ENCODE results near the gene SZT2. TPM values are rescaled to one million over a fixed set of nuclear protein-coding genes. Genes with fewer than 3 reads are reported as not detected.

The SZT2 gene
- total RNA-seq, 1 donor from 2014 or later = 17.0 TPM

DNA sequence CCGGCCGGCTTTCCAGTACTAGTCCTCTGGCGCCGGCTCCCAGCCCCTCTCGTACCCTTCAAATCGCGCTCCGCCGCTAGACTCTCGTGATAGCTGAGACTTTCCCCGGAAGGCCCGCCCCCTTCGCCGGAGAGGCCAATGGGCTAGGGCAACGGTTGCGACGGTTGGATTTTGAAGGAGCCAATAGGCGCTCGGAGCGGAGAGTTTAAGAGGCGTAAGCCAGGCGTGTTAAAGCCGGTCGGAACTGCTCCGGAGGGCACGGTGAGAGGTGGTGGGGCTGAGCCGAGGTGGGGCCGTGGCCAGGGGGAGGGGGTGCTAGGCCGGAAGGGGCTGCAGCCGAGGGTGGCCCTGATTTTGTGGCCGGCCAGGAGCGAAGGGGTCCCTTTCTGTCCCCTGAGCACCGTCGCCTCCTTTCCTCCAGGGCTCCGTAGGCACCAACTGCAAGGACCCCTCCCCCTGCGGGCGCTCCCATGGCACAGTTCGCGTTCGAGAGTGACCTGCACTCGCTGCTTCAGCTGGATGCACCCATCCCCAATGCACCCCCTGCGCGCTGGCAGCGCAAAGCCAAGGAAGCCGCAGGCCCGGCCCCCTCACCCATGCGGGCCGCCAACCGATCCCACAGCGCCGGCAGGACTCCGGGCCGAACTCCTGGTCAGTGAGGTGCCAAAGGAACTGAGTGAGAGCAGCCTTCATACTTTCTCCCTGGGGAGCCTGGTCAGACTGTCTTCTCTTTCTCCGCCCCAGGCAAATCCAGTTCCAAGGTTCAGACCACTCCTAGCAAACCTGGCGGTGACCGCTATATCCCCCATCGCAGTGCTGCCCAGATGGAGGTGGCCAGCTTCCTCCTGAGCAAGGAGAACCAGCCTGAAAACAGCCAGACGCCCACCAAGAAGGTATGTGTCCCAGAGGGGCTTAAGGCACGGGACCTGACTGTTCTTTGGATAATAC, 30.7 kb upstream of the SZT2 start, which contains the start of gene CDC20:
Gene CDC20, plus strand, starts transcription at position 236 of the 948 bp plus-strand sequence. Its CDS starts 235 bp downstream, at position 471.
- no peaks in the 10 kb centered on the region for H3K36me3 ChIP-seq (ENCODE audit: control insufficient read depth, insufficient read depth, low read length)
- peak within 1 kb of the TSS; percentile 64 for H3K4me3 ChIP-seq (ENCODE audit: low read depth, low read length)
- DNase-seq (ENCODE audit: low read depth) = peak; percentile 69
- TF ChIP-seq, protein P1, sequence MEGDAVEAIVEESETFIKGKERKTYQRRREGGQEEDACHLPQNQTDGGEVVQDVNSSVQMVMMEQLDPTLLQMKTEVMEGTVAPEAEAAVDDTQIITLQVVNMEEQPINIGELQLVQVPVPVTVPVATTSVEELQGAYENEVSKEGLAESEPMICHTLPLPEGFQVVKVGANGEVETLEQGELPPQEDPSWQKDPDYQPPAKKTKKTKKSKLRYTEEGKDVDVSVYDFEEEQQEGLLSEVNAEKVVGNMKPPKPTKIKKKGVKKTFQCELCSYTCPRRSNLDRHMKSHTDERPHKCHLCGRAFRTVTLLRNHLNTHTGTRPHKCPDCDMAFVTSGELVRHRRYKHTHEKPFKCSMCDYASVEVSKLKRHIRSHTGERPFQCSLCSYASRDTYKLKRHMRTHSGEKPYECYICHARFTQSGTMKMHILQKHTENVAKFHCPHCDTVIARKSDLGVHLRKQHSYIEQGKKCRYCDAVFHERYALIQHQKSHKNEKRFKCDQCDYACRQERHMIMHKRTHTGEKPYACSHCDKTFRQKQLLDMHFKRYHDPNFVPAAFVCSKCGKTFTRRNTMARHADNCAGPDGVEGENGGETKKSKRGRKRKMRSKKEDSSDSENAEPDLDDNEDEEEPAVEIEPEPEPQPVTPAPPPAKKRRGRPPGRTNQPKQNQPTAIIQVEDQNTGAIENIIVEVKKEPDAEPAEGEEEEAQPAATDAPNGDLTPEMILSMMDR (IDR thresholded peaks at IDR 0.05; ENCODE audit: insufficient read depth, low read length, poor library complexity, severe bottlenecking) = no peak
- no peaks in the 10 kb centered on the region for H3K27me3 ChIP-seq (ENCODE audit: control insufficient read depth, insufficient read depth, low read length)

DNA sequence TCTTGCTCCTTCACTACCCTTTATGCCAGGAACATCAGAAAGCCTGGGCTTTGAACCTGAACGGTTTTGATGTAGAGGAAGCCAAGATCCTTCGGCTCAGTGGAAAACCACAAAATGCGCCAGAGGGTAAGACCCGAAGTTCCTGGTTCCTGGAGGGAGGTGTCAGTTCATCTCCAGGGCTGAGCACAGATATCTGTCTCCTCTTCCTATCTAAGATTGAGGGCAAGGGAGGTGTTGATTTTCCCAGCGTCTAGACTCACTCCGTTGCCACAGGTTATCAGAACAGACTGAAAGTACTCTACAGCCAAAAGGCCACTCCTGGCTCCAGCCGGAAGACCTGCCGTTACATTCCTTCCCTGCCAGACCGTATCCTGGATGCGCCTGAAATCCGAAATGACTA, 30.0 kb upstream of the SZT2 start:
- no peak for DNase-seq (ENCODE audit: low read depth)
- no peaks in the 10 kb centered on the region for H3K36me3 ChIP-seq (ENCODE audit: control insufficient read depth, insufficient read depth, low read length)
- TF ChIP-seq, protein P1 (IDR thresholded peaks at IDR 0.05; ENCODE audit: insufficient read depth, low read length, poor library complexity, severe bottlenecking) = no peak
- peak overlapping the region; percentile 60 for H3K4me3 ChIP-seq (ENCODE audit: low read depth, low read length)
- no peaks in the 10 kb centered on the region for H3K27me3 ChIP-seq (ENCODE audit: control insufficient read depth, insufficient read depth, low read length)

DNA sequence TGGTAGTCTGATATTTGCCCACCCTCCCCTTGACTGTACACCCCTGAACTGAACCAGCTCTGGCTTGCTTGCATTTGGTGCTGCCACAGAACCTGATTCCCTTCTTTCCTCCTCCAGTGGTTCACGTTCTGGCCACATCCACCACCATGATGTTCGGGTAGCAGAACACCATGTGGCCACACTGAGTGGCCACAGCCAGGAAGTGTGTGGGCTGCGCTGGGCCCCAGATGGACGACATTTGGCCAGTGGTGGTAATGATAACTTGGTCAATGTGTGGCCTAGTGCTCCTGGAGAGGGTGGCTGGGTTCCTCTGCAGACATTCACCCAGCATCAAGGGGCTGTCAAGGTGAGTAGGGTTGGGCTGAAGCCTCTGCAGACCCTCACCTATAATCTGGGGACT, 29.1 kb upstream of the SZT2 start:
- no peaks in the 10 kb centered on the region for H3K36me3 ChIP-seq (ENCODE audit: control insufficient read depth, insufficient read depth, low read length)
- H3K27me3 ChIP-seq (ENCODE audit: control insufficient read depth, insufficient read depth, low read length) = no peaks in the 10 kb centered on the region
- TF ChIP-seq, protein P1 (IDR thresholded peaks at IDR 0.05; ENCODE audit: insufficient read depth, low read length, poor library complexity, severe bottlenecking) = no peak
- DNase-seq (ENCODE audit: low read depth) = no peak
- peak overlapping the region; percentile 60 for H3K4me3 ChIP-seq (ENCODE audit: low read depth, low read length)

DNA sequence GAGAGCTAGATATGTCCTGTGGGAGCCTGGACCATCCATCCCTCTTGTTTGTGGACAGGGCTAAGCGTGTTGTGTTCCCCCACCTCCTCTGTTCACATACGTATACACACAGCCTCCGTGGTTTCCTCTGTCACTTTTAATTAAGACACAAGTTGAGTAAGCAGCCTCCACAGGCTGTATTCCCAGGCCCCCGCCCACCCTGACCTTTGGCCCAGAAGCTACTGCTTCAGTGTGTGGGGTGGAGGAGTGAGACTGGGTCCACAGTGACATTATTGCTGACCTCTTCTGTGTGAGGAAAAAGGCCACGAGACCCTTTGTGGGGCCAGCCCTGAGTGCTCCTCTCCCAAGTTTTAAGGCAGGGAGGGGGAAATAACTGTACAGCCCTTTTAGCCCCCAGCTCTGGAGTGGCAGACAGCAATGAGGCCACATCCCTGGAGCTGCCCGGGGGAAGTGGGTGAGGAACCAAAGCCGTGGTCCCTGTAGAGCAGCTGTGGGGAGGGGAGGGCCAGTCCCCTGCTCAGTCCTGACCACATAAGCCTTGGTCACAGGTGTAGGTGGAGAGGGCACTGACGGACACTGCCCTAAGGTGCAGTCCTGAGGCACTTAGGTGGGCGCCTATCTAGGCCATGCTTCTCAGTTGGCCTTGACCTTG, 26.3 kb upstream of the SZT2 start:
- no peak overlapping the region for H3K4me3 ChIP-seq (ENCODE audit: low read depth, low read length)
- H3K36me3 ChIP-seq (ENCODE audit: control insufficient read depth, insufficient read depth, low read length) = no peaks in the 10 kb centered on the region
- DNase-seq (ENCODE audit: low read depth) = no peak
- TF ChIP-seq, protein P1 (IDR thresholded peaks at IDR 0.05; ENCODE audit: insufficient read depth, low read length, poor library complexity, severe bottlenecking) = no peak
- H3K27me3 ChIP-seq (ENCODE audit: control insufficient read depth, insufficient read depth, low read length) = no peaks in the 10 kb centered on the region

DNA sequence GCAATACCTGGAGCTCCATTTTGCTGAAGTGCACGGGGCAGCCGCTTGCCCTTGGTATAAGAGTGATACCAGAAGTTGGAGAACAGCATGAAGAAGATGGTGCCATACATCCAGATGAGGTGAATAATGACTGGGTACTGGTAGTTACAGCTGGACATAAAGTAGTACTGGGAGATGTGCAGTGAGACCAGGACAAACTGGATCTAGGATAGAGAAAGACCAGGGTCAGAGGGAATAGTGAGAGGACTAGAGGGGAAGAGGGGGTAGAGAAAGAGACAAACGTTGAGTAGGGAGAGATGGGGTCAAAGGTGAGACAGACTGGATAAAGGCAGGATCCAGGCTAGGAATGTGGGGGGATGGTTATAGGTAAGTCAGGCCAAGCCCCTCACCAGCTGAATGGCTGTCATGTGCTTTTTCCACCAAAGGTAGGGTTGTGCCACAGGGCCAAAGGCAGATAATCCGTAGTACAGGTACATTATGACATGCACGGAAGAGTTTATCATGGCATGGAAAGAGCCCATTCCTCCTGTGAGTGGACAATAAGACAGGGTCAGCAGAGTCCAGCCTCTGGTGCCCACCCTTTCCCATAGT, 25.7 kb upstream of the SZT2 start:
- no peak for DNase-seq (ENCODE audit: low read depth)
- TF ChIP-seq, protein P1 (IDR thresholded peaks at IDR 0.05; ENCODE audit: insufficient read depth, low read length, poor library complexity, severe bottlenecking) = no peak
- no peak overlapping the region for H3K4me3 ChIP-seq (ENCODE audit: low read depth, low read length)
- H3K27me3 ChIP-seq (ENCODE audit: control insufficient read depth, insufficient read depth, low read length) = no peaks in the 10 kb centered on the region
- no peaks in the 10 kb centered on the region for H3K36me3 ChIP-seq (ENCODE audit: control insufficient read depth, insufficient read depth, low read length)

Measured in kidney epithelial cell (primary cell).